Omental fat pad (tissue), 4 donors: ENCODE results near the gene NELL1. TPM values are rescaled to one million over a fixed set of nuclear protein-coding genes. Genes with fewer than 3 reads are reported as not detected.

Experiments
- ATAC-seq: fragments of 150-250 bp; one replicate; pipeline ENCODE4 v1.9.1; 2016; ENCODE audit warnings: mild to moderate bottlenecking, moderate library complexity; ENCODE audit not compliant: low FRiP score
- DNase-seq: peaks from one replicate; pipeline ENCODE4 v3.0.0-alpha.2; 2019; ENCODE audit warnings: low spot score
- CTCF ChIP-seq, 3 donors: fragments of 450-650 bp; IDR thresholded peaks; one replicate each; pipeline ENCODE4 v1.5.1; 2016 to 2017; ENCODE audit warnings: antibody characterized with exemption in 3 of 3, mild to moderate bottlenecking in 3 of 3, moderate library complexity in 2 of 3
- total RNA-seq, 4 donors: library from RNA; depleted of rRNA; stranded (reverse); fragments of >200 nt; gene quantifications; one replicate each; pipeline ENCODE4 v1.1.0, GENCODE V29; 2016

Gene NELL1
- total RNA-seq, 4 donors from 2014 or later = 0.48 to 1.3 TPM; not detected in 2

- ATAC-seq = no peak
- no peak for DNase-seq
- no peak for TF ChIP-seq CTCF (IDR thresholded peaks at IDR 0.05)
These were observed 835.7 kb downstream of the NELL1 start for GRCh38 chr11:21505070-21505469.

GRCh38 chr11:21511835-21512440 lies 842.6 kb downstream of the NELL1 start:
- DNase-seq (peak; percentile 30), ATAC-seq (no peak)
- no peak for TF ChIP-seq CTCF (IDR thresholded peaks at IDR 0.05)

GRCh38 chr11:21514316-21514715 lies 844.9 kb downstream of the NELL1 start:
- ATAC-seq (no peak), DNase-seq (no peak)
- no peak for TF ChIP-seq CTCF (IDR thresholded peaks at IDR 0.05)

- DNase-seq (no peak), ATAC-seq (no peak)
- no peak for TF ChIP-seq CTCF (IDR thresholded peaks at IDR 0.05)
These were observed 850.9 kb downstream of the NELL1 start for GRCh38 chr11:21520244-21520643.

GRCh38 chr11:21529187-21529586 lies 859.8 kb downstream of the NELL1 start:
- no peak for ATAC-seq
- DNase-seq = no peak
- TF ChIP-seq CTCF (IDR thresholded peaks at IDR 0.05) = no peak

- no peak for TF ChIP-seq CTCF (IDR thresholded peaks at IDR 0.05)
- ATAC-seq = no peak
- no peak for DNase-seq
These were observed 864.9 kb downstream of the NELL1 start for GRCh38 chr11:21534288-21534687.

- no peak for DNase-seq
These were observed 868.6 kb downstream of the NELL1 start for GRCh38 chr11:21537980-21538379.

More at GRCh38 chr11:21537980-21538379, 868.6 kb downstream of the NELL1 start:
- no peak for TF ChIP-seq CTCF (IDR thresholded peaks at IDR 0.05)
- ATAC-seq = no peak
